Stimulated activated CD8-positive, alpha-beta memory T cell treated with anti-CD3 and anti-CD28 coated beads, Interleukin-15, amount 100 ng/mL, for 48 hours (primary cell): ENCODE measurements around the gene BLTP3B.

Source experiments
- DNase-seq, 2 donors: peaks; one replicate each; pipeline ENCODE4 v3.0.0-alpha.2; 2020; ENCODE audit warnings: low read depth in 2 of 2

Gene BLTP3B

GRCh38 chr12:100120355-100120754, 22.3 kb downstream of the BLTP3B start:
- DNase-seq: no peak

GRCh38 chr12:100115291-100115690, 27.4 kb downstream of the BLTP3B start:
- no peak for DNase-seq

GRCh38 chr12:100114574-100114973, 28.1 kb downstream of the BLTP3B start:
- DNase-seq: no peak

- no peak for DNase-seq
These were observed 32.4 kb downstream of the BLTP3B start for GRCh38 chr12:100110276-100110675.

- no peak for DNase-seq
These were observed 35.8 kb downstream of the BLTP3B start for GRCh38 chr12:100106861-100107260.

GRCh38 chr12:100105661-100106060, 37.0 kb downstream of the BLTP3B start:
- no peak for DNase-seq

- DNase-seq: no peak
These were observed 41.7 kb downstream of the BLTP3B start for GRCh38 chr12:100101000-100101399.
